CD14-positive monocyte (primary cell): ENCODE data around the gene CCDC50. TPM values are rescaled to one million over a fixed set of nuclear protein-coding genes. Genes with fewer than 3 reads are reported as not detected.

ENCODE experiments used
- DNase-seq, 3 donors: peaks; one replicate each; pipeline ENCODE4 v3.0.0-alpha.2; 2011 to 2022
- H2AFZ ChIP-seq: 2 replicates; pipeline ENCODE4 v1.6.0; 2012; ENCODE audit warnings: mild to moderate bottlenecking, low read depth, low read length, inconsistent platforms; ENCODE audit not compliant: insufficient read depth, poor library complexity, severe bottlenecking
- H3K27ac ChIP-seq, 2 donors: 1 replicate in 1 of 2; 2 replicates in 1 of 2; pipeline ENCODE4 v1.5.1; 2012 to 2013; ENCODE audit warnings: low read length in 2 of 2, control low read depth in 1 of 2, inconsistent platforms in 1 of 2, low read depth in 1 of 2, mild to moderate bottlenecking in 1 of 2
- H3K27me3 ChIP-seq, 2 donors: one replicate each; pipeline versions ENCODE4 v1.6.0 to v1.6.1; 2011 to 2013; ENCODE audit warnings: low read length in 2 of 2; ENCODE audit not compliant: control insufficient read depth in 2 of 2, insufficient read depth in 2 of 2
- H3K36me3 ChIP-seq, 2 donors: replicated peaks in 1 of 2; 1 replicate in 1 of 2; 2 replicates in 1 of 2; pipeline versions ENCODE4 v1.5.1 to v1.6.1; 2012 to 2013; ENCODE audit warnings: low read length in 2 of 2, control low read depth in 1 of 2, inconsistent platforms in 1 of 2, mild to moderate bottlenecking in 1 of 2; ENCODE audit not compliant: insufficient read depth in 2 of 2, control insufficient read depth in 1 of 2
- H3K4me1 ChIP-seq, 2 donors: 1 replicate in 1 of 2; 2 replicates in 1 of 2; pipeline versions ENCODE4 v1.5.1 to v1.6.1; 2012 to 2013; ENCODE audit warnings: low read length in 2 of 2, control low read depth in 1 of 2, inconsistent platforms in 1 of 2, mild to moderate bottlenecking in 1 of 2, moderate library complexity in 1 of 2; ENCODE audit not compliant: insufficient read depth in 2 of 2, control insufficient read depth in 1 of 2
- H3K4me2 ChIP-seq: replicated peaks from 2 replicates; pipeline ENCODE3; 2012; ENCODE audit warnings: low read length, moderate library complexity, mild to moderate bottlenecking; ENCODE audit not compliant: poor library complexity, severe bottlenecking; ENCODE audit errors: extremely low read depth
- H3K4me3 ChIP-seq, 3 experiments: fragments of 200-600 bp in 1 of 3; sonication (generic) in 1 of 3; replicated peaks in 1 of 3; 1 replicate in 2 of 3; 2 replicates in 1 of 3; pipeline ENCODE4 v1.5.1; 2011 to 2013; ENCODE audit warnings: low read length in 3 of 3, mild to moderate bottlenecking in 3 of 3, control low read depth in 2 of 3, low read depth in 2 of 3, inconsistent platforms in 1 of 3, moderate library complexity in 1 of 3
- H3K79me2 ChIP-seq: 2 replicates; pipeline ENCODE4 v1.6.0; 2012; ENCODE audit warnings: mild to moderate bottlenecking, control low read depth, inconsistent platforms, low read length, moderate library complexity; ENCODE audit not compliant: insufficient read depth
- H3K9ac ChIP-seq: 2 replicates; pipeline ENCODE4 v1.6.0; 2017; ENCODE audit warnings: low read length, mild to moderate bottlenecking; ENCODE audit not compliant: insufficient read depth, poor library complexity, severe bottlenecking
- H3K9me3 ChIP-seq, 2 donors: replicated peaks in 1 of 2; 1 replicate in 1 of 2; 2 replicates in 1 of 2; pipeline versions ENCODE4 v1.5.1 to v1.6.1; 2012 to 2013; ENCODE audit warnings: low read length in 2 of 2, control low read depth in 1 of 2; ENCODE audit not compliant: control insufficient read depth in 1 of 2, insufficient read depth in 1 of 2
- H4K20me1 ChIP-seq: 2 replicates; pipeline ENCODE4 v1.6.0; 2012; ENCODE audit warnings: mild to moderate bottlenecking, low read length, control low read depth, moderate library complexity; ENCODE audit not compliant: insufficient read depth
- H3K27ac Mint-ChIP-seq, 7 donors: one replicate each; pipeline ENCODE4 v1.8.0; 2020; ENCODE audit warnings: mild to moderate bottlenecking in 7 of 7, mixed read lengths in 7 of 7, moderate library complexity in 6 of 7, inconsistent platforms in 2 of 7
- H3K27me3 Mint-ChIP-seq, 3 donors: one replicate each; pipeline ENCODE4 v1.8.0; 2021 to 2022; ENCODE audit warnings: low read depth in 3 of 3, mild to moderate bottlenecking in 3 of 3, mixed read lengths in 3 of 3, moderate library complexity in 3 of 3, inconsistent platforms in 1 of 3
- H3K36me3 Mint-ChIP-seq, 2 donors: one replicate each; pipeline ENCODE4 v1.8.0; 2020; ENCODE audit warnings: mixed read lengths in 2 of 2, inconsistent platforms in 1 of 2, mild to moderate bottlenecking in 1 of 2
- H3K4me1 Mint-ChIP-seq: one replicate; pipeline ENCODE4 v1.8.0; 2020; ENCODE audit warnings: mild to moderate bottlenecking, mixed read lengths
- H3K4me3 Mint-ChIP-seq, 2 donors: one replicate each; pipeline ENCODE4 v1.8.0; 2020; ENCODE audit warnings: mild to moderate bottlenecking in 2 of 2, mixed read lengths in 2 of 2, moderate library complexity in 1 of 2
- H3K9me3 Mint-ChIP-seq, 7 donors: one replicate each; pipeline ENCODE4 v1.8.0; 2020 to 2022; ENCODE audit warnings: mixed read lengths in 7 of 7, mild to moderate bottlenecking in 6 of 7, moderate library complexity in 6 of 7, inconsistent platforms in 2 of 7
- WGBS: methylation state at CpG from one replicate; pipeline ENCODE4 v1.1.5; 2013; ENCODE audit warnings: missing lambda C conversion rate; ENCODE audit not compliant: insufficient coverage; 5-methylcytosine and 5-hydroxymethylcytosine counted together
- intact Hi-C, 2 donors: fragments of 100-400 bp; cut with micrococcal nuclease; formaldehyde crosslinking; loops; one replicate each; pipeline versions ENCODE4 v1.15.0 to v1.15.1; 2023
- polyA plus RNA-seq, 3 donors: library from polyadenylated mRNA; depleted of rRNA in 1 of 3; unstranded in 2 of 3; stranded (reverse) in 1 of 3; fragments of 300-500 nt in 2 of 3; fragments of >200 nt in 1 of 3; fragmentation: Illumina TruSeq in 2 of 3; gene quantifications; 1 replicate in 2 of 3; 2 replicates in 1 of 3; pipeline ENCODE4 v1.2.3, GENCODE V29; 2012 to 2021
- TF ChIP-seq, protein P1 (sequence below): fragments of 200-600 bp; IDR thresholded peaks from one replicate; pipeline ENCODE4 v1.8.0; 2022; ENCODE audit warnings: antibody characterized with exemption, mild to moderate bottlenecking

The CCDC50 gene
- polyA plus RNA-seq, 3 donors: 13.3 to 29.2 (median 25.8) TPM

GRCh38 chr3:191301782-191302411 is 27.3 kb upstream of the CCDC50 start:
- Histone ChIP-seq H3K36me3 (no peaks in the 10 kb centered on the region), H3K4me3 (no peak overlapping the region), H3K4me2 (no peak overlapping the region), H3K4me1 (peaks cover 0 to 4% of the 10 kb centered on the region in 2 donors), H4K20me1 (no peaks in the 10 kb centered on the region), H3K27ac (no peak overlapping the region), H3K9ac (no peak overlapping the region), H3K27me3 (no peaks in the 10 kb centered on the region), H3K79me2 (no peaks in the 10 kb centered on the region), H3K9me3 (no peaks in the 10 kb centered on the region), H2AFZ (no peak overlapping the region)
- DNase-seq: no peak
- whole genome bisulfite sequencing: no CpG with 5 or more reads among the region's 5 CpGs
- intact Hi-C loops: no loop called here
- Mint-ChIP-seq H3K4me3 (no peak overlapping the region), H3K27ac (no peak overlapping the region), H3K9me3 (peaks cover 0 to 4% (median 0%) of the 10 kb centered on the region in 7 donors), H3K27me3 (peaks cover 1 to 4% (median 1%) of the 10 kb centered on the region in 3 donors), H3K4me1 (peaks cover 8% of the 10 kb centered on the region), H3K36me3 (no peaks in the 10 kb centered on the region)
- TF ChIP-seq, protein P1, sequence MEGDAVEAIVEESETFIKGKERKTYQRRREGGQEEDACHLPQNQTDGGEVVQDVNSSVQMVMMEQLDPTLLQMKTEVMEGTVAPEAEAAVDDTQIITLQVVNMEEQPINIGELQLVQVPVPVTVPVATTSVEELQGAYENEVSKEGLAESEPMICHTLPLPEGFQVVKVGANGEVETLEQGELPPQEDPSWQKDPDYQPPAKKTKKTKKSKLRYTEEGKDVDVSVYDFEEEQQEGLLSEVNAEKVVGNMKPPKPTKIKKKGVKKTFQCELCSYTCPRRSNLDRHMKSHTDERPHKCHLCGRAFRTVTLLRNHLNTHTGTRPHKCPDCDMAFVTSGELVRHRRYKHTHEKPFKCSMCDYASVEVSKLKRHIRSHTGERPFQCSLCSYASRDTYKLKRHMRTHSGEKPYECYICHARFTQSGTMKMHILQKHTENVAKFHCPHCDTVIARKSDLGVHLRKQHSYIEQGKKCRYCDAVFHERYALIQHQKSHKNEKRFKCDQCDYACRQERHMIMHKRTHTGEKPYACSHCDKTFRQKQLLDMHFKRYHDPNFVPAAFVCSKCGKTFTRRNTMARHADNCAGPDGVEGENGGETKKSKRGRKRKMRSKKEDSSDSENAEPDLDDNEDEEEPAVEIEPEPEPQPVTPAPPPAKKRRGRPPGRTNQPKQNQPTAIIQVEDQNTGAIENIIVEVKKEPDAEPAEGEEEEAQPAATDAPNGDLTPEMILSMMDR: no peak

GRCh38 chr3:191302451-191302850 is 26.7 kb upstream of the CCDC50 start:
- H3K4me3 ChIP-seq: no peak overlapping the region
- no peak overlapping the region for H3K9ac ChIP-seq
- TF ChIP-seq, protein P1: no peak
- WGBS: no CpG with 5 or more reads among the region's 2 CpGs
- H3K4me3 Mint-ChIP-seq: no peak overlapping the region
- H2AFZ ChIP-seq: no peak overlapping the region
- H3K9me3 ChIP-seq: no peaks in the 10 kb centered on the region
- intact Hi-C loops: no loop called here
- peaks cover 0 to 4% (median 0%) of the 10 kb centered on the region in 7 donors for H3K9me3 Mint-ChIP-seq
- DNase-seq: no peak
- H3K27me3 Mint-ChIP-seq: peaks cover 1 to 4% (median 1%) of the 10 kb centered on the region in 3 donors
- no peak overlapping the region for H3K27ac ChIP-seq
- no peaks in the 10 kb centered on the region for H4K20me1 ChIP-seq
- no peak overlapping the region for H3K27ac Mint-ChIP-seq
- no peak overlapping the region for H3K4me2 ChIP-seq
- peaks cover 0 to 4% of the 10 kb centered on the region in 2 donors for H3K4me1 ChIP-seq
- H3K79me2 ChIP-seq: no peaks in the 10 kb centered on the region
- H3K4me1 Mint-ChIP-seq: peaks cover 8% of the 10 kb centered on the region
- no peaks in the 10 kb centered on the region for H3K36me3 Mint-ChIP-seq
- no peaks in the 10 kb centered on the region for H3K27me3 ChIP-seq
- H3K36me3 ChIP-seq: no peaks in the 10 kb centered on the region
